Endothelial cell (in vitro differentiated cells): ENCODE data around the gene GAB2. TPM values are rescaled to one million over a fixed set of nuclear protein-coding genes. Genes with fewer than 3 reads are reported as not detected.
A peak's percentile ranks its signal among the peaks of the same experiment; 100 is the strongest.

Experiments
- DNase-seq: peaks from one replicate; pipeline ENCODE4 v3.0.0; 2021; ENCODE audit warnings: low spot score
- H3K27ac Mint-ChIP-seq: one replicate; pipeline ENCODE4 v1.8.0; 2021; ENCODE audit warnings: mixed read lengths, inconsistent platforms; ENCODE audit not compliant: unreplicated experiment
- H3K27me3 Mint-ChIP-seq: one replicate; pipeline ENCODE4 v1.8.0; 2021; ENCODE audit warnings: mild to moderate bottlenecking, moderate library complexity, mixed read lengths, inconsistent platforms; ENCODE audit not compliant: unreplicated experiment
- H3K36me3 Mint-ChIP-seq: one replicate; pipeline ENCODE4 v1.8.0; 2021; ENCODE audit warnings: mild to moderate bottlenecking, low read depth, mixed read lengths, inconsistent platforms; ENCODE audit not compliant: unreplicated experiment
- H3K4me1 Mint-ChIP-seq: one replicate; pipeline ENCODE4 v1.8.0; 2021; ENCODE audit warnings: mild to moderate bottlenecking, mixed read lengths, inconsistent platforms; ENCODE audit not compliant: unreplicated experiment
- H3K4me3 Mint-ChIP-seq: one replicate; pipeline ENCODE4 v1.8.0; 2021; ENCODE audit warnings: mild to moderate bottlenecking, mixed read lengths, inconsistent platforms; ENCODE audit not compliant: unreplicated experiment
- H3K9me3 Mint-ChIP-seq: one replicate; pipeline ENCODE4 v1.8.0; 2021; ENCODE audit warnings: mixed read lengths, inconsistent platforms; ENCODE audit not compliant: unreplicated experiment
- CTCF ChIP-seq: fragments of 200-600 bp; sonication (generic); IDR thresholded peaks from one replicate; pipeline ENCODE4 v1.5.0; 2021; ENCODE audit warnings: antibody characterized with exemption; ENCODE audit not compliant: unreplicated experiment
- total RNA-seq: library from RNA; stranded (reverse); fragmentation: NEBNext Ultra II Directional; extraction: Animal tissue kit (Norgen Biotek cat#: 25700); gene quantifications from one replicate; pipeline ENCODE4 v1.2.1, GENCODE V29; 2021; ENCODE audit not compliant: unreplicated experiment

Gene GAB2
- total RNA-seq, 1 donor from 2014 or later = 81.0 TPM

- H3K4me1 Mint-ChIP-seq = peaks cover 6% of the 10 kb centered on the region
These were observed 198.0 kb downstream of the GAB2 start for GRCh38 chr11:78219493-78220217.

GRCh38 chr11:78218707-78219492, 198.7 kb downstream of the GAB2 start:
- Mint-ChIP-seq H3K4me3 (peak overlapping the region; percentile 75), H3K9me3 (no peaks in the 10 kb centered on the region), H3K36me3 (peaks cover 65% of the 10 kb centered on the region), H3K27me3 (peaks cover 45% of the 10 kb centered on the region), H3K4me1 (peaks cover 6% of the 10 kb centered on the region), H3K27ac (peak overlapping the region; percentile 1)
- no peak for TF ChIP-seq CTCF
- DNase-seq = no peak

More at GRCh38 chr11:78219493-78220217, 198.0 kb downstream of the GAB2 start:
- peaks cover 68% of the 10 kb centered on the region for H3K36me3 Mint-ChIP-seq
- H3K9me3 Mint-ChIP-seq = no peaks in the 10 kb centered on the region
- H3K27me3 Mint-ChIP-seq = peaks cover 45% of the 10 kb centered on the region
- no peak overlapping the region for H3K27ac Mint-ChIP-seq
- DNase-seq = no peak
- no peak overlapping the region for H3K4me3 Mint-ChIP-seq
- TF ChIP-seq CTCF = no peak

- Mint-ChIP-seq H3K4me1 (peaks cover 6% of the 10 kb centered on the region), H3K9me3 (no peaks in the 10 kb centered on the region), H3K36me3 (peaks cover 59% of the 10 kb centered on the region), H3K27me3 (peaks cover 43% of the 10 kb centered on the region), H3K27ac (no peak overlapping the region), H3K4me3 (peak overlapping the region; percentile 81)
- no peak for DNase-seq
- TF ChIP-seq CTCF = no peak
These were observed 199.7 kb downstream of the GAB2 start for GRCh38 chr11:78217650-78218541.

- peak overlapping the region; percentile 27 for H3K27ac Mint-ChIP-seq
- peaks cover 63% of the 10 kb centered on the region for H3K36me3 Mint-ChIP-seq
These were observed 200.9 kb downstream of the GAB2 start for GRCh38 chr11:78216571-78217287.

More at GRCh38 chr11:78216571-78217287, 200.9 kb downstream of the GAB2 start:
- Mint-ChIP-seq H3K27me3 (peaks cover 45% of the 10 kb centered on the region), H3K9me3 (no peaks in the 10 kb centered on the region), H3K4me1 (peaks cover 13% of the 10 kb centered on the region), H3K4me3 (peak overlapping the region; percentile 81)
- TF ChIP-seq CTCF = no peak
- no peak for DNase-seq
